HG02884 (cell line): ENCODE measurements around the gene TMC2.

Experiments used
- ATAC-seq: cut with Tn5 transposase; IDR thresholded peaks from one replicate; pipeline ENCODE4 v1.9.1; 2021; ENCODE audit warnings: mild to moderate bottlenecking, moderate library complexity; ENCODE audit not compliant: unreplicated experiment

Gene TMC2

DNA sequence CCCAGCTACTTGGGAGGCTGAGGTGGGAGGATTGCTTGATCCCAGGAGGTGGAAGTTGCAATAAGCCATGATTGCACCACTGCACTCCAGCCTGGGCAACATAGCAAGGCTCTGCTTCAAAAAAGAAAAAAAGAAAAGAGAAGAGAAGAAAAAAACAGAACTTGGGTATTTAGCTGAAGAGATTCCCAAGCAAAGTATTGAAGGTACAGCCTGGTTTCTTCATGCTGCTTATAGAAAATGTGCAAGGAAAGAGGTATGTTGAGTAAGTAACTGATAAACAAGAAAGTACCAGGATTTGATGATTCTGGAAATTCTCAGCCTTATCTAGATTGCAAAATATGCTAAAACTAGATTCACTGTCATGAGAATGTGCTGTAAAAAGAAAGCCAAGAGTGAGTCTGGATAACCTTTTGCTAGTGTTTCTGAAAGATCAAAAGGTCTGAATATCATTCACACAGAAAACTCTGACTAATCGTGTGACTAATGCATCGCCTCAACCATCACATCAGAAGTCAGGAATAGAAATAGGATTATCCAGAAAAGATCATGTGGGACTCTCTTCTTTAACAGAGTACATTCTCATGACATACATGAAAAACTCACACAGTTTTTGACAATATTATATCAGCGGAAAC, 83.7 kb downstream of the TMC2 start:
- ATAC-seq: no peak

DNA sequence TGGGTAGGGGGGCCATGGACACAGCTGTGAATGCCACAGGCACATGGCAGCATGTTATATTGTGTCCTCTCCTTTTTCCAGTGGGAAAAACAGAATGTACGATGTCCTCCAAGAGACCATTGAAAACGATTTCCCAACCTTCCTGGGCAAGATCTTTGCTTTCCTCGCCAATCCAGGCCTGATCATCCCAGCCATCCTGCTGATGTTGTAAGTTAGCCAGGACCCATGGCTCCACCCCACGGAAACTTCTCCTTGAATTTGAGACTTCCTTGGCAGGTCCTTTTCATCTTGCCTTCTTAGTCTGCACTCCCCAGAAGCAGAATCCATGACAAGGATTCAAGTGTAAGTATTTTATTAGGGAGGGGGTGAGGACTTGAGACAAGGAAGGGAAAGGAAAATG, 87.8 kb downstream of the TMC2 start:
- ATAC-seq: no peak

DNA sequence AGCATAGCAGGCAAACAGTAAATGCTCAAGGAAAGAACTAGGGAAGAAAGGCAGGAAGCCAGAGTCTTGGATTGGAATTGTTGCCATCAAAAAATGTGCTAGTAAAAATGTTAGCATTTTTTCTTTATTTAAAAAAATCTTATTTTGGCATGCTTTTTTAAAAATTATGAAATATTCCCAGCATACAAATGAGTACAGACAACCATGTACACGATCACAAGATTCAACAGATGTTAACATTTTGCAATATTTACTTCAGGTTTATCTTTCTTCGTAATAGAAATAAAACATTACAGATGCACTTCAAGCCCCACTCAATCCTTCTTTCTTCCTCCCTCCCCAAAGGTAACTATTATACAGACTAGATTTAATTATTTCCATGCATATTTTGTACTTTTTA, 88.7 kb downstream of the TMC2 start:
- ATAC-seq: no peak

DNA sequence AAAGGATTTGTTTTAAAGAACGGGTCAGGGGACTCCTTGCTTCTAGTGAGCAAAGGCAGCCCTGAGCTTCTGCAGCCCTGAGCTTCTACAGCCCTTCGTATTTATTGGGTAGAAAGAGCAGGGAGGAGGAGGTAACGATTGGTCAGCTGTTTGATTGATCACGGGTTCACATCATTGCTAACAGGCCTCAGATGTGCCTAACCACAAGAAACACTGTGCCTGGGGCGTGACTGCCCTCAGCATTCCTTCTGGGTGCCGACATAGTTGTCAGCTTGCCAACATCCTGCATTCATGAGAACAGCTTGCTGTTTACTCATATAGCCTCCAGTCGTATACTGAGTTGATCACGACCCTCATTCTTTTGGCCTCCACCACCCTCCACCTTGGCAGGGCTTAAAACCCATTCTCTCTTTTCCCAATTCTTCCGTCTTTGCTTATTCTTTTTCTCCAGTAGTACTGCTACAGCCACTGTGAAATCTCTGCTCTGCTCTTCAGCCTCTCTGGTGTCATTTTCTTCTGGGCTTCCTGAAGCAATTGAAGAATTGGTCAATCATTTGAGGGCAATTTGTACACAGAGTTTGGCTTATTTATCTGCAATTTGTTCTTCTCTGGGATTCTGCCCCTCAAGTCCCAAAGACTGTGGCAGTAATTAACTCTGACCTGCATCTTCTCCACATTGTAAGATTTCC, 90.6 kb downstream of the TMC2 start:
- no peak for ATAC-seq

DNA sequence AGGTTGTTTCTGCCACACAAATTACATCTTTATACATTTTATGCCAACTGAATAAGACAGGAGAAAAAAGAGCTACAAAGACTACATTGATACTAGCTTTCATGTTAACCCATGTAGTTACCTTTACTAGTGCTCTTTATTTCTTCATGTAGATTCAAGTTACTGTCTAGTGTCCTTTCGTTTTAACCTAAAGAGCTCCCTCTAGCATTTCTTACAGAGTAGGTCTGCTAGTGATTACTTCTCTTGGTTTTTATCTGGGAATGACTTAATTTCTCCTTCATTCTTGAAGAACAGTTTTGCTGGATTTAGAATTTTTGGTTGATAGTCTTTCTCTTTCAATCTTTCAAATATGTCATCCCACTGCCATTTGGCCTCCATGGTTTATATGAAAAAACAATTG, 94.9 kb downstream of the TMC2 start:
- no peak for ATAC-seq

DNA sequence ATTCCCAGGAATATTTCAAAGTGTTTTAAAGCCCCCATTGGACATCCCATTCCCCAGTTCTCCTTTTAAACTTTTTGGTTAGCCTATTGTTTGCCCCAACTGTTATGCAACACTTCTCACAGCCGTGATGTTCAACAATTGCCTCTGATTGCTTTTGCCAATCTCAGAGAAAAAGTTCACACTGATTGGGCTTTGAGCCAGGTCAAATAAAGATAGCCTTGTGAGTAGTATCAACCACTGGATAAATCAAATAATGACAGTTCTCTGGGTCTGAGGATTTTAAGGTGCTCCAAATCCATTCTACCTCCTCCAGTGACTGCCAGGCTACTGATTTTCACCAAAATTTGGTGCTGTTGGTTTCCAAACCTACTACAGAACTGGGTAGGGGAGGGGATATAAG, 97.0 kb downstream of the TMC2 start:
- no peak for ATAC-seq

DNA sequence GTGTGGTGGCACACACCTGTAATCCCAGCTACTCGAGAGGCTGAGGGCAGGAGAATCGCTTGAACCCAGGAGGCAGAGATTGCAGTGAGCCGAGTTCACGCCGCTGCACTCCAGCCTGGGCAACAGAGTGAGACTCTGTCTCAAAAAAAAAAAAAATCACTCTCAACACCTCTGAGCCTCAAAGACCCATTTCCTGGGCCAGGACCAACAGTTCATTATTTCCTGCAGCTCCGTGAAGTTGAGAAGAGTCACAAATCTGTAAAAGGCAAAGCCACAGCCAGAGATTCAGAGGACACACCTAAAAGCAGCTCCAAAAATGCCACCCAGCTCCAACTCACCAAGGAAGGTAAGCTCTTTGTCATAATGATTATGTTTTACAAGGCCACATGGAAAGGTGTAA, 100.9 kb downstream of the TMC2 start:
- no peak for ATAC-seq

DNA sequence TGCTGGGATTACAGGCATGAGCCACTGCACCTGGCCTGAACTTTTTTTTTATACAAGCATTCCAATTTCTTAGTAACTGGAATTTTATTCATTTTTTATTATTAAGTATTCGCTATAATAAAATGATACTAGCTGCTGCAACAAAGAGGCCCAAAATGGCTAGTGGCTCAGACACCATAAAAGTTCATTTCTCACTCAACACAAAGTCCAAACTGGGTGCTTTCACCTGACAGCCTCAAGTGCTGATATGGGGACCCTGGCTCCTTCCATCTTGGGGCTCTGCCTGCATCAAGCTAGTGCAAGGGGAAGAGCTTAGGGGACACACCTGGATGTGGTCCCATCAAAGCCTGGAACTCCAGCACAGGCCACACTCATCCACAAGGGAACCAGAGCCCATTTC, 103.9 kb downstream of the TMC2 start:
- no peak for ATAC-seq

DNA sequence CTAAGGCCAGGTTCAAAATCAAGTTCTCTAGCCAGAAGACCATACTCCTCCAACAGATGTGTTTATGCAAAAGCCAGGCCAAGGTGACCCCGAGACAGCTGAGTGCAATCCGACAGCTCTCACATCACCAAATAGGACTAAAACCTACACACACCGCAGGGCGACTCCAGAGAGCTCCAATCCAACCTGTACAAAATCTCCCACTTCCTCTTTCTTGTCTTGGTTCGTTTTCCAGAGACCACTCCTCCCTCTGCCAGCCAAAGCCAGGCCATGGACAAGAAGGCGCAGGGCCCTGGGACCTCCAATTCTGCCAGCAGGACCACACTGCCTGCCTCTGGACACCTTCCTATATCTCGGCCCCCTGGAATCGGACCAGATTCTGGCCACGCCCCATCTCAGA, 104.5 kb downstream of the TMC2 start:
- ATAC-seq: no peak

DNA sequence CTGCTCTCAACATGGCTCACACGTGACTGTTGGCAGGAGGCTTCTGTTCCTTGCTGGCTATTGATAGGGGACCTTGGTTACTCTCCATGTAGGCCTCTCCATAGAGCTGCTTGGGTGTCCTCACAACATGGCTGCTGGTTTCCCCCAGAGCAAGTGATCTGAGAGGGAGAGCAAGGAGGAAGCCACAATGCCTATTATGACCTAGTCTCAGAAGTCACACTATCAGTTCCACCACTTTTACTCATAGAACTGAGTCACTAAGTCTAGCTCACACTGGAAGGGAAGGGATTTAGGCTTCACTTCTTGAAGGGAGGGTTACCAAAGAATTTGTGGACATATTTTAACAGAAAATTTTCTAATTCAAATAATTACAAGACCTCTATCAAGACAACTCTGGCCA, 107.3 kb downstream of the TMC2 start:
- ATAC-seq: no peak

DNA sequence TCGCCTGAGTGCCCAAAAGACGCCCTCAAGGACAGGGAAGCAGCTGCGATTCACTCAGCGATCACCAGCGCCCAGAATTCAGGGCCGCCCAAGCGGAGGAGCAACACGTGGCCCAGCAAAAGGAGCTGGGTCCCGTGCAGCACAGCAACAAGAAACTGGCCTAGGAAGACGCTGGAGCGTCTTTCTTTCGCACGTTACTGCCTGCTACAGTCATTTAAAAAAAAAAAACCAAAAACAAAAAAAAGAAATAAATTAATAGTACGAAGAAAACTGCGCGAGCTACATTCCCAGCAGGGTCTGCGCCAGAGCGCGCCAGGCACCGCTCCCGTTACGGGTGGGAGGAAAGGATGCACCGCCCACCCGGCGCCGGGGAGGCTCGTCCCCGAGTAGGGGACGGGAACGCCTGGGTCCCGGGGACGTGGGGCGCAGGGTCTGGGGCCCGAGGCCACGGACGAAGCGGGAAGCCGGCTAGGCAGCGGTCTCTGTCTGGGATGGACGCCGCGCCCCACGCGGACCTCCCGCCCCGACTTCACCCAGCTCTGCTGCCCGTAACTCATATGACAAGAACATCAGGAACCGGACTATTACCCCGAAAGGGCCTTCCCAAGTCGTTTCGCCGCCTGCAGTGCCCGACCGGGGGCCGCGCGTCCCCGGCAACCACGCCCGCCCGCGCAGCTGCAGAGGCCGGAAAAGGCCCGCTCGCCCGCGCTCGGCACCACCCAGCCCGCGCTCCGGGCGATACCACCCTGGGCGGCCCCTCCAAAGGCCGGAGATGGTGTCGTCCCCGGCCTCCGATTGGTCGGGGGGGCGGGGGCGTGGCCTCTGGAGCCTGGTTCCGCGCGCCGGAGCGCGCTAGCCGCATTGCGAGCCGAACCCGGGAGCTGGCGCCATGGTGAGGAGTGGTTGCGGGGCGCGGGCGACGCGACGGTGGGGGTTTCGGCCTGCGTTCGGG, 115.7 kb downstream of the TMC2 start, which contains the start of gene NOP56:
TSS of gene NOP56 (plus strand) at position 861 of the 952 bp plus-strand sequence. CDS start at position 890, 29 bp downstream.
- ATAC-seq: peak; percentile 77

DNA sequence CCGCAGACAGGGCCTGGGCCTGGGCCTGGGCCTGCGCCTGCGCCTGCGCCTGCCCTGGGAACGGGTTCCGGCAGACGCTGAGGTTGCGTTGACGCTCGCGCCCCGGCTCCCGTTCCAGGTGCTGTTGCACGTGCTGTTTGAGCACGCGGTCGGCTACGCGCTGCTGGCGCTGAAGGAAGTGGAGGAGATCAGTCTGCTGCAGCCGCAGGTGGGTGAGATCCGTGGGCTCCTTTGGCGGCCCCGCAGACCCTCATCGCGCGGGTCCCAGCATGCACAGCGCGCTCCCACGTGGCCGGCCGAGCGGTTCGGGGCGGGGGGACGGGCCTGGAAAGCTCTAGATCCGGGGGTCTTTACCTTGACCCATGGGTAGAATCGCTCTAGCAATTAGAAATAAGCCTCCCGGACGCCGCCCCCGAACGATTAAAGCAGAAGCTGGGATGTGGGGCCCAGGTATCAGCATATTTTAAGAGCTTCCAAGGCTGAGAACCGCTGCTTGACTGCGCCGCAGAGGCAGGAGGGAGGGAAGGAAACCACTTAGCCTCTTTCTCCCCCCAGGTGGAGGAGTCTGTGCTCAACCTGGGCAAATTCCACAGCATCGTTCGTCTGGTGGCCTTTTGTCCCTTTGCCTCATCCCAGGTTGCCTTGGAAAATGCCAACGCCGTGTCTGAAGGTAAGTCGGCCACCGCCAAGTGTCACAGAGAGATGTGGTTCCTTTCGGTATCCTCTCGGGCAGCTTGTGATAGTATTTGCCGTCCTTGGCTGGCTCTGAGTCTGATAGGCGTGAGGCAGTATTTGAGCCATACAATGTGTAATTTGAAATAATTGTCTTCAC, 116.6 kb downstream of the TMC2 start:
- peak; percentile 36 for ATAC-seq

DNA sequence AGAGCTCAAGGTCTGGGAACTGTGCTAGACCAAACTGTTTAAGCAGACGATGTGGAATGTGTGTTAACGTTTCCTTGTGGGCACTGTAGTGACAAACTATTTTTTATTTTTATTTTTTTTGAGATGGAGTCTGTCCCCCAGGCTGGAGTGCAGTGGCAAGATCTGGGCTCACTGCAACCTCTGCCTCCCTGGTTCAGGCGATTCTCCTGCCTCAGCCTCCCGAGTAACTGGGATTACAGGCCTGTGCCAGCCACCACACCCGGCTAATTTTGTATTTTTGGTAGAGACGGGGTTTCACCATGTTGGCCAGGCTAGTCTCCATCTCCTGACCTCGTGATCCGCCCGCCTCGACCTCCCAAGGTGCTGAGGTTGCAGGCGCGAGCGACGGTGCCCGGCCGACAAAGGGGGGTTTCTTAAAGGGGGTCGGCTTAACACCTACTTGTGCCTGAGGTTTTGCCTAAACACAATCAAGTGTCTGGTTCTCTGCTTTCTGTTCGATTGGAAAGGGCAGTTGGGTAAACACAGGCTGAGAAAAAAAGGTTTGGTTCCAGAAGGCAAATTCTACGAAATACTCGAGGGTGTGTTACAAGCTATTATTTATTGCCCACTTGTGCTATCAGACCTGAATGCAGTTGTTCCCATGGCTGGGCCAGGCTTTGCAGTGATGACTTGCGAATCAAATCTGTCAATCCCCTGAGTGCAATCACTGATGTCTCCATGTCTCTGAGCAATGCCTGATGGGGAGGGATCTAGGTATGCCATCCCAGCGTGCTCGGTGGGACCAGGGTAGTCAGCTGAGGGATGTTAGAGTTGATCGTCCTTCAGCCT, 117.4 kb downstream of the TMC2 start:
- ATAC-seq: no peak

DNA sequence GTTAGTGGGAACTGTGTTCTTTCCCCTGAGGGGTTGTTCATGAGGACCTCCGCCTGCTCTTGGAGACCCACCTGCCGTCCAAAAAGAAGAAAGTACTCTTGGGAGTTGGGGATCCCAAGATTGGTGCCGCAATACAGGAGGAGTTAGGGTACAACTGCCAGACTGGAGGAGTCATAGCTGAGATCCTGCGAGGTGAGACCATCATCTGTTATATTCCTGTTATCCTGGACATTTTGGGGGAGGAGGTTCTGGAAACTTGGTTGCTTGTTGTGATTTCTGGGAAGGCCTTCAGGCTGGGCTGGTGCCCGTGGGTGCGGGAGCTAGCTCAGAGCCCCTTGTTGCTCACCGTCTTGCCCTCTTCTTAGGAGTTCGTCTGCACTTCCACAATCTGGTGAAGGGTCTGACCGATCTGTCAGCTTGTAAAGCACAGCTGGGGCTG, 118.0 kb downstream of the TMC2 start:
- no peak for ATAC-seq

DNA sequence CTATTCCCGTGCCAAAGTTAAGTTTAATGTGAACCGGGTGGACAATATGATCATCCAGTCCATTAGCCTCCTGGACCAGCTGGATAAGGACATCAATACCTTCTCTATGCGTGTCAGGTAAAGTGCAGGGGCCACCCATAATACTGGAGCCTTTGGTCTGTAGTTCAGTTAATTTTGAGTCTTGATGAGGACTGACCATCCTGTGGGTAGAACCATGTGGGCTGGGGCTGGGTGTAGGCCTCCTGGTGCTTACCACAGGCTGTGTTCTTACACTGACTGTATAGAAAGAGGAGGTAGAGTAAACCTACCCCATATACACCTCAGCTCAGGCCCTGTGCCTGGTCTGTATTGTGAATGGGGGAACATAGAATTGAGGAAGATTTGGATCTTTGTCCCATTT, 118.5 kb downstream of the TMC2 start:
- no peak for ATAC-seq

DNA sequence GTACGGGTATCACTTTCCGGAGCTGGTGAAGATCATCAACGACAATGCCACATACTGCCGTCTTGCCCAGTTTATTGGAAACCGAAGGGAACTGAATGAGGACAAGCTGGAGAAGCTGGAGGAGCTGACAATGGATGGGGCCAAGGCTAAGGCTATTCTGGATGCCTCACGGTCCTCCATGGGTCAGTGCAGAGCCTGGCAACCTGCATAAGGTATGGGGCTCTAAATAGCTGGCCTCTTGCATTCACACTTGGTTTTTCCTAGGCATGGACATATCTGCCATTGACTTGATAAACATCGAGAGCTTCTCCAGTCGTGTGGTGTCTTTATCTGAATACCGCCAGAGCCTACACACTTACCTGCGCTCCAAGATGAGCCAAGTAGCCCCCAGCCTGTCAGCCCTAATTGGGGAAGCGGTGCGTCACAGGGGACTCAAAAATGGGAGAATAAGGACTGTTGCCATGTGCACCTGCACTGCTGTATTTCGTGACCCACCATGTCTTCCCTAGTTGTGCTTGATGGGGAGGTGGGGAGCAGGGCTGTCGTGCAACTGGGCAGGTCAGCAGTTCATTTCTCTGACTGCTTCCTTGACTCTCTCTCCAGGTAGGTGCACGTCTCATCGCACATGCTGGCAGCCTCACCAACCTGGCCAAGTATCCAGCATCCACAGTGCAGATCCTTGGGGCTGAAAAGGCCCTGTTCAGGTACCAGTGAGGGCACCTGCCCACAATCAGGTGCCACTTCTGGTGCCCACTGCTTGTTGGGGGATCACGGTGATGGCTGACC, 119.2 kb downstream of the TMC2 start:
- ATAC-seq: no peak

DNA sequence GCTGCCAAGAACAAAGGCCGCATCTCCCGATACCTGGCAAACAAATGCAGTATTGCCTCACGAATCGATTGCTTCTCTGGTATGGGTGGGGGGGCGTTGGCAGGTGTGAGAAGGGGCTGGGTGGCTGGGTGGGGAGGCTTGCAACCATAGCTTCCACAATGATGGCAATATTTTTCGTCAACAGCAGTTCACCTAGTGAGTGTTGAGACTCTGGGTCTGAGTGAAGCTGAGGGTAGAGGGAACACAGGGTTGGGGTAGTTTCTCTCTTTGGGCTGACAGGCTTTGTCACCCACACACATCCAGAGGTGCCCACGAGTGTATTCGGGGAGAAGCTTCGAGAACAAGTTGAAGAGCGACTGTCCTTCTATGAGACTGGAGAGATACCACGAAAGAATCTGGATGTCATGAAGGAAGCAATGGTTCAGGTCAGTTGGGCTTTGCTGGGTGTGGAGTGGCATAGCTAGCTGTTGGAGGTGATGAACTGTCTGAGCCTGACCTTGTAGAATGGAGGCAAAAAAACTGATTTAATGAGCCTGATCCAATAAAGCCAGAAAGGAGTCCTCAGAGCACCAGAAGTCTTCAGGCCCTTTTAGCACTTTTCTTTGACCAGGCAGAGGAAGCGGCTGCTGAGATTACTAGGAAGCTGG, 120.2 kb downstream of the TMC2 start:
- ATAC-seq: no peak

DNA sequence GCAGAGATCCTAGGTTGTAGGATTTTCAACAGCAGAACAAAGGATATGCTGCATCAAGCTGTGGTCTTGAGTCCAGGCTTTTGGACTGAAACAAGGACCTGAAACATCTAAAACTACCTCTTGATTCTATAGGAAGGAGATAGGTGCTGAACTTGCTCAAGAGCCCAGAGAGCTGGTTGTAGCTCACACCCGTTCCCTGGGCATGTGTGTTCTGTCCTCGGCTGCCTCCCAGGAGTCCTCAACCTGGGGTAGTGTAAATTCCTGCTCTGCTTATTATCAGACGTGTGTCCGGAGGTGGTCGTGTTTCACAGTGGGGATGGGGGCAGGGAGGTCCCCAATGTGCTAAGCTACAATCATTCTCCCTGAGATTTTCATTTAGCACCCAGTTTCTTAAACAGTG, 120.9 kb downstream of the TMC2 start:
- no peak for ATAC-seq

DNA sequence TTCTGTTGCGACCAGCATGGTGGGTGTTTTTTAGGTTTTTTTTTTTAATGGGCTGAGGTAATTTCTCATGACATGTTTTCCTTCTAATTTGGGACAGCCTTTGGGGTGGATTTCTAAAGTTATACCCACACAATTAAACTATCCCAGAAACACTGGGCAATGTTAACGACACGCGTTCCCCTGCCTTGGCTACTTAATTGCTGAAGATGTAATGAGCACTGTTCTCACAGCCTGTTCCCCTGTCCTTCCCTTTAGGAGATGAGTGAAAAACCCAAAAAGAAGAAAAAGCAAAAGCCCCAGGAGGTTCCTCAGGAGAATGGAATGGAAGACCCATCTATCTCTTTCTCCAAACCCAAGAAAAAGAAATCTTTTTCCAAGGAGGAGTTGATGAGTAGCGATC, 121.3 kb downstream of the TMC2 start:
- no peak for ATAC-seq
